Calu3 (cell line): Measurements from ENCODE around the gene ARID1A. TPM values are rescaled to one million over a fixed set of nuclear protein-coding genes. Genes with fewer than 3 reads are reported as not detected.
A peak's percentile ranks its signal among the peaks of the same experiment; 100 is the strongest.
"Not testable (repeated sequence)": the region's sequence is repeated elsewhere in the genome, so short reads cannot be mapped to it uniquely, and the experiment has no call there.

Source experiments
- Bru-seq: library from RNA; stranded (reverse); fragments of 400-500 nt; gene quantifications from one replicate; lab custom pipeline; 2021; lab: Mats Ljungman, UMichigan
- BruChase-seq, 2 experiments: library from RNA; stranded (reverse); fragments of 400-500 nt; gene quantifications; one replicate each; lab custom pipeline; 2021; lab: Mats Ljungman, UMichigan
- BruUV-seq: library from RNA; stranded (reverse); fragments of 400-500 nt; replicated peaks from 2 replicates; lab custom pipeline; 2021; lab: Mats Ljungman, UMichigan
- CTCF ChIA-PET: fragments of 300-600 bp; sonication (Branson Sonifier 250); formaldehyde crosslinking; loops from one replicate; lab custom pipeline; 2022; ENCODE audit warnings: antibody characterized with exemption; lab: Charles Lee
- DNase-seq: peaks from one replicate; pipeline ENCODE4 v3.0.0; 2022
- H3K27ac Mint-ChIP-seq: one replicate; pipeline ENCODE4 v1.8.0; 2022; ENCODE audit warnings: mixed read lengths; ENCODE audit not compliant: unreplicated experiment
- H3K27me3 Mint-ChIP-seq: one replicate; pipeline ENCODE4 v1.8.0; 2022; ENCODE audit warnings: mixed read lengths; ENCODE audit not compliant: unreplicated experiment
- H3K36me3 Mint-ChIP-seq: one replicate; pipeline ENCODE4 v1.8.0; 2022; ENCODE audit warnings: mild to moderate bottlenecking, moderate library complexity, mixed read lengths; ENCODE audit not compliant: insufficient read depth, unreplicated experiment
- H3K4me1 Mint-ChIP-seq: one replicate; pipeline ENCODE4 v1.8.0; 2022; ENCODE audit warnings: mild to moderate bottlenecking, low read depth, mixed read lengths; ENCODE audit not compliant: unreplicated experiment
- H3K4me3 Mint-ChIP-seq: one replicate; pipeline ENCODE4 v1.8.0; 2022; ENCODE audit warnings: mild to moderate bottlenecking, low read depth, moderate library complexity, mixed read lengths; ENCODE audit not compliant: unreplicated experiment
- H3K9me3 Mint-ChIP-seq: one replicate; pipeline ENCODE4 v1.8.0; 2022; ENCODE audit warnings: low read depth, mixed read lengths; ENCODE audit not compliant: unreplicated experiment
- intact Hi-C: fragments of 100-400 bp; cut with micrococcal nuclease; formaldehyde crosslinking; loops from one replicate; pipeline ENCODE4 v1.10.0; 2022; ENCODE audit not compliant: unreplicated experiment
- long read RNA-seq: library from polyadenylated mRNA; stranded (forward); transcript quantifications from one replicate; pipeline ENCODE4 v2.0.0, GENCODE V29; 2022
- total RNA-seq: library from RNA; stranded (reverse); gene quantifications from 2 replicates; pipeline ENCODE4 v1.2.3, GENCODE V29; 2022
- TF ChIP-seq, protein P1 (sequence below): fragments of 200-600 bp; IDR thresholded peaks from one replicate; pipeline ENCODE4 v1.8.0; 2022; ENCODE audit warnings: antibody characterized with exemption; ENCODE audit not compliant: unreplicated experiment

The ARID1A gene
- total RNA-seq, result 51.7 and 52.5 TPM in 2 replicates
- percentile 87 among the genes with signal in this experiment for Bru-seq, nascent RNA
- BruChase-seq, experiment 1, labeled RNA remaining after a 6-hour chase, result percentile 81 among the genes with signal in this experiment
- BruChase-seq, experiment 2, labeled RNA remaining after a 2-hour chase, result percentile 85 among the genes with signal in this experiment
- long read RNA-seq, full-length matches to known transcripts, result 18 of 35 reads
- long read RNA-seq, partial matches to known transcripts, result 14 of 35 reads
- long read RNA-seq, other reads (novel, unspliced or antisense), result 3 of 35 reads

GRCh38 chr1:26695356-26696118, at the start of gene ARID1A:
Gene ARID1A (plus strand): TSS chr1:26696015. CDS start chr1:26696404, 389 bp downstream.
- BruUV-seq, result no TSS peak
- Mint-ChIP-seq H3K27me3 (no peaks in the 10 kb centered on the region), H3K9me3 (no peaks in the 10 kb centered on the region), H3K27ac (peak within 1 kb of the TSS; percentile 71), H3K36me3 (peaks cover 47% of the 10 kb centered on the region), H3K4me1 (peaks cover 22% of the 10 kb centered on the region), H3K4me3 (no peak within 1 kb of the TSS)
- DNase-seq, result peak; percentile 90
- TF ChIP-seq, protein P1, sequence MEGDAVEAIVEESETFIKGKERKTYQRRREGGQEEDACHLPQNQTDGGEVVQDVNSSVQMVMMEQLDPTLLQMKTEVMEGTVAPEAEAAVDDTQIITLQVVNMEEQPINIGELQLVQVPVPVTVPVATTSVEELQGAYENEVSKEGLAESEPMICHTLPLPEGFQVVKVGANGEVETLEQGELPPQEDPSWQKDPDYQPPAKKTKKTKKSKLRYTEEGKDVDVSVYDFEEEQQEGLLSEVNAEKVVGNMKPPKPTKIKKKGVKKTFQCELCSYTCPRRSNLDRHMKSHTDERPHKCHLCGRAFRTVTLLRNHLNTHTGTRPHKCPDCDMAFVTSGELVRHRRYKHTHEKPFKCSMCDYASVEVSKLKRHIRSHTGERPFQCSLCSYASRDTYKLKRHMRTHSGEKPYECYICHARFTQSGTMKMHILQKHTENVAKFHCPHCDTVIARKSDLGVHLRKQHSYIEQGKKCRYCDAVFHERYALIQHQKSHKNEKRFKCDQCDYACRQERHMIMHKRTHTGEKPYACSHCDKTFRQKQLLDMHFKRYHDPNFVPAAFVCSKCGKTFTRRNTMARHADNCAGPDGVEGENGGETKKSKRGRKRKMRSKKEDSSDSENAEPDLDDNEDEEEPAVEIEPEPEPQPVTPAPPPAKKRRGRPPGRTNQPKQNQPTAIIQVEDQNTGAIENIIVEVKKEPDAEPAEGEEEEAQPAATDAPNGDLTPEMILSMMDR, result no peak
- CTCF ChIA-PET, result no interaction called here
- intact Hi-C loops, result no loop called here

DNA sequence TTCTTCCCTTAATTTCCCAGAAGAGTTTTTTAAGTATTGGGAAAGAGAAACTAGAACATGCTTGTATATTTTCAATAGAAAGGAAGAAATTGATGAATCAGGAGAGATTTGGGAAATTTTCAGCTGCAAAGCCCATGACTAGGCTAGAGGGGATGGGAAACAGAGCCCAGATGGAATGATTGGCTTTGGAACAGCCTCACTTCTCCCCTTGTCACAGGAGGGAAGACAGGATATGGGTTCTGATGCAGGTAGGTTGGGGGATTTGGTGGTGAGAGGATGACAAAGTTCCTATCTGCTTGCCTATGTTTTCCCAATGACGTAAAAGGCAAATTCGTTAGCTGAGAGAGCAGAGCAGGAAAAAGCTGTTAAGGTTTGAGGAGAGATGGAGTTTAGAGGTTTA, 31.0 kb upstream of the ARID1A start:
- no peak overlapping the region for H3K27ac Mint-ChIP-seq
- H3K9me3 Mint-ChIP-seq, result no peaks in the 10 kb centered on the region
- H3K4me1 Mint-ChIP-seq, result no peaks in the 10 kb centered on the region
- no peaks in the 10 kb centered on the region for H3K27me3 Mint-ChIP-seq
- intact Hi-C loops, result no loop called here
- H3K4me3 Mint-ChIP-seq, result no peak overlapping the region
- DNase-seq, result no peak
- BruUV-seq, result no TSS peak
- H3K36me3 Mint-ChIP-seq, result no peaks in the 10 kb centered on the region
- CTCF ChIA-PET, result no interaction called here
- TF ChIP-seq, protein P1, result no peak

DNA sequence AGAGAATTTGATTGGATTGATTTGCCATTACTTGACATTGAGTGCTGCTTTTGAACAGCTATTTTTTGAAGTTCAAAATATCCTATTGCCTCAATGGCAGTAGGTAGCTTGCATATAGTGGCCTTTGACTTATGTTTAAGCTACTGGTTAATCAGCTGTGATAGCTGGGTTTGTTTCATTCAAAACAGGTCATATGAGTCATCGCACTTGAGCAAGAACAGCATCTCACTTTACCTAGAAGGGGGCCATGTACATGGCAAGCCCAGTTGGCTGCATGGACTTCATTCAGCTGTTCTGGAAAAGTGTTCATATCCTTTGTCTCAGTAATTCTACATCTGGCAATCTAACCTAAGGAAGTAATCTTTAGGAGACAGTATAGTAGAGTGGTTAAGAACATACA, 29.0 kb upstream of the ARID1A start:
- H3K27ac Mint-ChIP-seq, result no peak overlapping the region
- no peaks in the 10 kb centered on the region for H3K9me3 Mint-ChIP-seq
- no peaks in the 10 kb centered on the region for H3K27me3 Mint-ChIP-seq
- intact Hi-C loops, result no loop called here
- H3K36me3 Mint-ChIP-seq, result no peaks in the 10 kb centered on the region
- BruUV-seq, result no TSS peak
- no peak for DNase-seq
- no peaks in the 10 kb centered on the region for H3K4me1 Mint-ChIP-seq
- no peak overlapping the region for H3K4me3 Mint-ChIP-seq
- CTCF ChIA-PET, result interaction anchor here (0.6 to 1.2 kb wide), 5 partner anchors 10 to 134 kb away, joined by 3 to 11 read pairs (median 4); no protein-coding TSS in a partner anchor
- TF ChIP-seq, protein P1, result no peak

DNA sequence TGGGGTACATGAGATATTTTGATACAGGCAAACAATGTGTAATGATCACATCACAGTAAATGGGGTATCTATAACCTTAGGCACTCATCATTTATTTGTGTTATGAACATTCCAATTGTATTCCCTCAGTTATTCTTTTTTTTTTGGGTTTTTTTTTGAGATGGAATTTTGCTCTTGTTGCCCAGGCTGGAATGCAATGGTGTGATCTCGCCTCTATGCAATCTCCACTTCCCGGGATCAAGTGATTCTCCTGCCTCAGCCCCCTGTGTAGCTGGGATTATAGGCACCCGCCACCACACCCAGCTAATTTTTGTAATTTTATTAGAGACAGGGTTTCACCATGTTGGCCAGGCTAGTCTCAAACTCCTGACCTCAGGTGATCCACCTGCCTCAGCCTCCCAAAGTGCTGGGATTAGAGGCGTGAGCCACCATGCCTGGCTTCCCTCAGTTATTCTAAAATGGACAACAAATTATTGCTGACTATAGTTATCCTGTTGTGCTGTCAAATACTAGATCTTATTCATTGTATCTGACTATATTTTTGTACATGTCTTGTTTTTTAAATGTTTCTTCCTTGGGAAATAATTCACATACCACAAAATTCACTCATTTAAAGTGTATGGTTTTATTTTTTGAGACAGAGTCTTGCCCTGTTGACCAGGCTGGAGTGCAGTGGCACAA, 27.6 kb upstream of the ARID1A start:
- H3K9me3 Mint-ChIP-seq, CTCF ChIA-PET, H3K4me3 Mint-ChIP-seq, BruUV-seq, intact Hi-C loops, H3K36me3 Mint-ChIP-seq, H3K4me1 Mint-ChIP-seq, H3K27me3 Mint-ChIP-seq, DNase-seq, H3K27ac Mint-ChIP-seq: not testable (repeated sequence)
